Mucosa of stomach (tissue), 1 donor: ENCODE measurements around the gene ACD.

Experiments
- H3K27me3 ChIP-seq: one replicate; pipeline ENCODE4 v1.7.0; 2013; ENCODE audit warnings: mild to moderate bottlenecking, low read length; ENCODE audit not compliant: control insufficient read depth, insufficient read depth
- H3K36me3 ChIP-seq: one replicate; pipeline ENCODE4 v1.7.0; 2013; ENCODE audit warnings: low read length; ENCODE audit not compliant: control insufficient read depth, insufficient read depth
- H3K4me1 ChIP-seq: one replicate; pipeline ENCODE4 v1.7.0; 2013; ENCODE audit warnings: mild to moderate bottlenecking, low read length; ENCODE audit not compliant: control insufficient read depth, insufficient read depth
- H3K4me3 ChIP-seq: one replicate; pipeline ENCODE4 v1.7.0; 2013; ENCODE audit warnings: low read length
- H3K9ac ChIP-seq: one replicate; pipeline ENCODE4 v1.7.0; 2013; ENCODE audit warnings: mild to moderate bottlenecking, low read length, moderate library complexity
- H3K9me3 ChIP-seq: one replicate; pipeline ENCODE4 v1.7.0; 2013; ENCODE audit warnings: mild to moderate bottlenecking, low read length, moderate library complexity; ENCODE audit not compliant: control insufficient read depth
- donor health status: Pancreatic carcinoma.

The ACD gene

GRCh38 chr16:67608364-67608763 lies 51.7 kb downstream of the ACD start:
- Histone ChIP-seq H3K27me3 (no peaks in the 10 kb centered on the region), H3K4me1 (no peaks in the 10 kb centered on the region)

More at GRCh38 chr16:67608364-67608763, 51.7 kb downstream of the ACD start:
- Histone ChIP-seq H3K36me3 (no peaks in the 10 kb centered on the region), H3K4me3 (no peak overlapping the region), H3K9ac (no peak overlapping the region), H3K9me3 (no peaks in the 10 kb centered on the region)
